Left kidney (tissue), 2 donors: ENCODE results near the gene LYSMD2. TPM values are rescaled to one million over a fixed set of nuclear protein-coding genes. Genes with fewer than 3 reads are reported as not detected.

Experiments
- DNase-seq: peaks from one replicate; pipeline ENCODE4 v3.0.0-alpha.2; 2013
- polyA plus RNA-seq: library from polyadenylated mRNA; unstranded; fragments of 120-200 nt; gene quantifications from one replicate; pipeline ENCODE4 v1.2.1, GENCODE V29; 2013; ENCODE audit not compliant: insufficient read length

The LYSMD2 gene
- polyA plus RNA-seq, 1 donor: 3.5 TPM

DNA sequence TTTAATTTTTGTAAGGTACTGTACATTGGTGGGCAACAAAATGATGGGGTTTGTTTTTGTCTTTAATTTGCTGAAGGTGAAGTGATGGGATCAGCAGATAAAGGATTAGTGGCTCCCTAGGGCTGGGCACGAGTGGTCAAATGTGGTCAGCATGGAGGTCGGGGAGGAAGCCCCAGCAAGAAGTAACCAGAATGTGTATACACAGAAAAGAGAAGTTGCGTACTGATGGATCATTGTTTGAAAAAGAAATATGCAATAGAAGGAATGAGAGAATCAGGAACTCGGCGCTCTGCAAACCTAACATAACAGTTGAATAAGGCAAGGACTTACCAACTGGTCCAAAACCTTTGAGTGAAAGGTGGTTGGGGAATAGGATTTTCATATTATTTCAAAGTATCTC lies 15.4 kb upstream of the LYSMD2 start:
- DNase-seq: no peak

DNA sequence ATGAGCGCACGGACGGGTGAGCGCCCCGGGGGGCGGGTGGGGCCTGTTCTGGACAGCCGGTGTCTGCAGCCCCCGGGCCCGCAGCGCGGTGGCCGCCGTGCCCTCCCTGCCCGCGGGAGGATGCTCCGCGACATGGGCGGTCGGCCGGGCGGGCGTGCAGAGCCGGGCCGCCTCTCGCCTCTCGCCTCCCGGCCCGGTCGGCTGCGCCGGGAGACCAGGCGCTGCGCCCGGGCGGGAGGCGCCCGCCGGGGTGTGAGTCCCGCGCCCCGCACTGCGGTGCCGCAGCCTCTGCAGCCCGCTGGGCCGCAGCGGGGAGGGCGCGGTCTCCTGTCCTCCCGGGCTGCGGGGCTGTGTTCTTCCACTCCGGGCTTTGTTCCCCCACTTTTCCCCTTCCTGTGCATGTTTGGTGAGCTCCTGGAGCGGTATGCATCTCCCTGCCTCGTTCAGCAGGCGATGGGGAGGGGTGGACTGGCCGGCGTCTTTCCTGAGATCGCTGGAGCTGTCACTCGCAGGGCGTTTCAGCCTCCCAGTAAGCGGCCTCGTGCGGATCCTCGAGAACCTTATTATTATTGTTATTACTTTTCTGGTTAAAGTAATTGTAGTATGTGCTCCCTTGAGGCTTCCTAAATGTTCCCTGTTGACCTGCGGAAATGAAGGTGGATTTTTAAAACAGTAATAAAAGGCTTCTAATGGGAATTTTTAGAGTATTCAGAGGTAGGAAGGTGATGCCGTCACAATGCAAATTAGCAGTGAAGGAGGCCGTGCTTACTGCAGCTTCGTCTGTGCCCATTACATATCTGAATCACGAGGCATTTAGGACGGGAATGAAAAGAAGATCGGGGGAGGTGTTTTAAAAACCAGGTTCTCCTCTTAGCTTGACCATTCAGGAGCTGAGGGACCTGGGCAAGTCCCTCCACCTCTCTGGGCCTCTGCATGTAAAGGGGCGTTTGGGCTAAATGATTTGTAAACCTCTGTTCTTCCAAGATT lies 14.5 kb upstream of the LYSMD2 start:
- no peak for DNase-seq

DNA sequence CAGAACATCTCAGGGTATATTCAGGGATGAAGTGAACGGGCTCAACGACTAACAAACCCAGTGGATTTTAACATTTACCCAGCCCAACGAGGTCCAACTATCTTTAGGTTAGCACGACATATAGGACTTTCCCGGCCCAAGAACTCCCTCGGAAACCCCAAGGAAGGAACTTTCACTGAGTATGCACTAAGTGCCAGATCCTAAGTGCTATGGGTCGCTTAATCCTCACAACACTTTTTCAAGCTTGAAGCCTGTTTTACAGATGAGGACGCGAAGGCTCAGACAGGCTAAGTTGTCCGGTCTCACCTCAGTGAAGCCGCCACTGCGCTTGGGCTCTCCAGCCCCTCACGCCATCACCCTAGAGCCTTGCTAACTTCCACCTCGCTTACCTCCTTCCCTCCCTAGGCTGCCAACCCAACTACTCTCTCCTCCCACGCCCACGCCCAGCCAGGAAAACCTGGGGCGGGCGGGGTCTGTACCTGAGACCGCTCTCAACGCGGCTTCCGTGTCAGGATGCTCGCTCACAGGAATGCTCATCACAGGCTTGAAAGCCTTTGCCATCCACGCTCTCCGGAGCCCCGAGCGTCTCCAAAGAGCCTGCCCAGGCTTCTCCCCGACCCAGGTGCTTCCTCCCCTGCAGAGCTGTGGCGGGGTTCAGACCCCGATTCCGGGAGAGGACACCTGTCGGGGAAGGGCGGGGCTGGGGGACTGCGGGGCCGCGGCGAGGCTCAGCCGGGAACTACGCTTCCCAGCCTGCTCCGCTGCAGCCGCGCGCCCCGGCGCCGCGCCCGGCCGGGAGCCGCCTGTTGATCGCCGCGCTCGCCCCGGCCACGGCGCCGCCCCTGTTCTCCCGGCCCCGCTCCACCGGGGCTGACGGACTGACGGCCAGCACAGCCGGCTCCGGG lies 13.6 kb upstream of the LYSMD2 start, which contains the start of gene TMOD2:
TSS of gene TMOD2 (plus strand) at position 806 of the 905 bp plus-strand sequence. CDS start 14,845 bp downstream, outside the sequence.
- no peak for DNase-seq

GRCh38 chr15:51750186-51750585 lies 12.7 kb upstream of the LYSMD2 start:
- DNase-seq: no peak

GRCh38 chr15:51749307-51749706 lies 11.9 kb upstream of the LYSMD2 start:
- no peak for DNase-seq

DNA sequence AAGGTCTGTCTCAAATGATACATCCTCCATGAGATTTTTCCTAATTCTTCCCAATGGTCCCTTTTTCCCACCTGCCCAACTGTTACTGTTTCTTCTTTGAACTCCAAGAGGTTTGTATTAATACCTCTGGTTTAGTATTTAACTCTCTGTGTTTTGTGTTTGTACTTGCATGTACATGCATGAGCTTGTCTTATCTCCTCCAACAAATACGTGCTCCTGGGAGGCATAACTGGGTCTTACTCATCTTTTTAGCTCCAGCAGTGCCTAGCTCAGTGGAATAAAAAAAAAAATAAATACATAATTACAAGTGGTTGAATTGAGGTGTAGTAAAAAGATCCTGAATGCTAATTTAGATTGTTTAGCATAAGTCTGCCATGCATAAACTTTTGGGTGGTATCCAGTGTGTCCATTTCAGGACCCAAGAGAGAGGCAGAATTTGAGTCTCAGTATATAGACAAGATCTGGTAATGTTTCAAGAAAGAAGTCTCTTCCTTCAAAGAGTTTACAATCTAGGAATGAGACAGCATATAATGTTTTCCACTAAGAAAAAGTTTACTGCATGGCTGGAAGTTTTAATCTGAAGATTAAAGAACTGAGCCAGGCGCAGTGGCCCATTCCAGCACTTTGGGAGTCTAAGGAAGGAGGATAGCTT lies 1.7 kb upstream of the LYSMD2 start:
- DNase-seq: no peak

- no peak for DNase-seq
These were observed 1.1 kb upstream of the LYSMD2 start for GRCh38 chr15:51738553-51738952.

- no peak for DNase-seq
These were observed 519 bp downstream of the LYSMD2 start for GRCh38 chr15:51736751-51737521.

- DNase-seq: no peak
These were observed 1.4 kb downstream of the LYSMD2 start for GRCh38 chr15:51736069-51736468.

GRCh38 chr15:51735228-51736010 lies 2.0 kb downstream of the LYSMD2 start:
- DNase-seq: no peak

DNA sequence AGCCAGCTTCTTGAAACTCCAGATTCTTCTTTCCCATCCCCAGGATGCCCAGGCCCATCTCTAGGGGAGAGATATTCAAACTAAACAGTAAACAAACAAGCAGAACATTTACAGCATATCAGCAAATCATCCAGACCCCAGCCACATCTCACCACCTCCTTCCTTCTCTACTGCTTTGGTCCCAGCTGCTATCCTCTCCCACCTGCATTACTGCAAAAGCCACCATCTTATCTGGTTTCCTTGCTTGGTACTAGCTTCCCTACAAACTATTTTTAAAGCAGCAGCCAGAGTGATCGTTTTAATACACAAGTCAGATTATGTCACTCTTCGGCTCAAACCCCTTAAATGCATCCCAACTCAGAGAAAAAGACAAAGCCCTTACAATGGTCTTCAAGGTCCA lies 4.8 kb downstream of the LYSMD2 start:
- DNase-seq: no peak

- DNase-seq: no peak
These were observed 5.7 kb downstream of the LYSMD2 start for GRCh38 chr15:51731549-51732267.

- no peak for DNase-seq
These were observed 10.1 kb downstream of the LYSMD2 start for GRCh38 chr15:51727141-51727897.

- no peak for DNase-seq
These were observed 11.0 kb downstream of the LYSMD2 start for GRCh38 chr15:51726302-51727073.

- no peak for DNase-seq
These were observed 12.8 kb downstream of the LYSMD2 start for GRCh38 chr15:51724673-51725072.

GRCh38 chr15:51724199-51724598 lies 13.3 kb downstream of the LYSMD2 start:
- DNase-seq: no peak

- no peak for DNase-seq
These were observed 16.1 kb downstream of the LYSMD2 start for GRCh38 chr15:51721199-51721960.
